ENCODE results near the gene CBARP. TPM values are rescaled to one million over a fixed set of nuclear protein-coding genes. Genes with fewer than 3 reads are reported as not detected.

Gene CBARP
- total and polyA plus RNA-seq, 2 of the 13 experiments (the other 11 are each of a cell fraction or from before 2014, with no cell fraction given), result 1.2 to 1.4 TPM

DNA sequence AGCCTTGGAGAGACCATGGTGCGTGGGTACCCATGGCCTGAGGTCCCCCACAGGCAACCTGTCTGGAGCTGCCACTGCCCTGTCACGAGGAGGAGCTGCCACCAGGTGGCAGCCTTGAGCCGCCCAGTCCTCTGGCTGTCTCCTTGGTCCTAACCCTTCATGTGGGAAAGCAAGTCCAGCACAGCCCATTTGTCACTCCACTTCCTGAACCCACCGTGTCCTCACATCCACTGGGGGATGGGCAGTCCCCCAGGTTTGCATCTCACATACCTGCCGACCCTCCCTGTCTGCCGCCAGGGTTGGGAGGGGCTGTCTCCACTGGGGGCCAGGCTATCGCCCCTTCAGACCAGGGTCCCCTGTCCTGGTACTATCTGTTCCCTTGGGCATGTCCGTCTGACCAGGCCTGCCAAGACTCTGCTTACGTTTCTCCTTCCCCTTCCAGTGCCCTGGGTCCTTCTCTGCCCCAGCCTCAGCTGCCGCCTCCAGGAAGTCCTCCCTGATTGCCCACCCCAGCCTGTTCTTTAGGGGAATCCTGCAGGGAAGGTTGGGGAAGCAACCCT lies 42.1 kb upstream of the CBARP start (continued):
- peak; percentile 70; the same call in 1 of the 2 replicates for TF ChIP-seq ZBTB33 (CRISPR knock-in tag; IDR thresholded peaks at IDR 0.05)
- TF ChIP-seq MIXL1 (CRISPR knock-in tag; IDR thresholded peaks at IDR 0.05), result peak; percentile 55; the same call in 1 of the 2 replicates
- peak; percentile 40; the same call in 1 of the 2 replicates for TF ChIP-seq GATAD2A (CRISPR knock-in tag; IDR thresholded peaks at IDR 0.05)
- 0 out of 2 replicates have a peak, but pooled peaks have one; percentile 18 for TF ChIP-seq ELF1 (CRISPR knock-in tag; IDR thresholded peaks at IDR 0.05)
- TF ChIP-seq ETV6 (CRISPR knock-in tag; conservative IDR thresholded peaks at IDR 0.05), result peak; percentile 32; the same call in 1 of the 2 replicates
- TF ChIP-seq ZNF687 (CRISPR knock-in tag; IDR thresholded peaks at IDR 0.05), result peak; percentile 57
- TF ChIP-seq ELF3 (CRISPR knock-in tag; IDR thresholded peaks at IDR 0.05), result 0 out of 2 replicates have a peak, but pooled peaks have one; percentile 28
- TF ChIP-seq ZSCAN22 (CRISPR knock-in tag; IDR thresholded peaks at IDR 0.05), result no peak
- 0 out of 2 replicates have a peak, but pooled peaks have one; percentile 56 for TF ChIP-seq ZBTB20 (CRISPR knock-in tag; IDR thresholded peaks at IDR 0.05; ENCODE audit: borderline replicate concordance, low read depth)
- TF ChIP-seq KDM2A (CRISPR knock-in tag; IDR thresholded peaks at IDR 0.05; ENCODE audit: borderline replicate concordance, low read depth), result peak; percentile 79; the same call in 1 of the 2 replicates
- TF ChIP-seq SMAD1 (CRISPR knock-in tag; IDR thresholded peaks at IDR 0.05; ENCODE audit: borderline replicate concordance, low read depth), result 0 out of 2 replicates have a peak, but pooled peaks have one; percentile 43
- TF ChIP-seq, protein P1, sequence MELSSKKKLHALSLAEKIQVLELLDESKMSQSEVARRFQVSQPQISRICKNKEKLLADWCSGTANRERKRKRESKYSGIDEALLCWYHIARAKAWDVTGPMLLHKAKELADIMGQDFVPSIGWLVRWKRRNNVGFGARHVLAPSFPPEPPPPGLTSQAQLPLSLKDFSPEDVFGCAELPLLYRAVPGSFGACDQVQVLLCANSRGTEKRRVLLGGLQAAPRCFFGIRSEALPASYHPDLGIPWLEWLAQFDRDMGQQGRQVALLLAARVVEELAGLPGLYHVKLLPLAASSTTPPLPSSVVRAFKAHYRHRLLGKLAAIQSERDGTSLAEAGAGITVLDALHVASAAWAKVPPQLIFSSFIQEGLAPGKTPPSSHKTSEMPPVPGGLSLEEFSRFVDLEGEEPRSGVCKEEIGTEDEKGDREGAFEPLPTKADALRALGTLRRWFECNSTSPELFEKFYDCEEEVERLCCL (CRISPR knock-in tag; IDR thresholded peaks at IDR 0.05; ENCODE audit: borderline replicate concordance), result no peak
- peak; percentile 28; the same call in 1 of the 2 replicates for TF ChIP-seq FOSL2 (CRISPR knock-in tag; IDR thresholded peaks at IDR 0.05)
- peak; percentile 30; the same call in 1 of the 2 replicates for TF ChIP-seq ZKSCAN8 (CRISPR knock-in tag; IDR thresholded peaks at IDR 0.05; ENCODE audit: borderline replicate concordance)
- no peak for TF ChIP-seq ZNF30 (CRISPR knock-in tag; IDR thresholded peaks at IDR 0.05)
- no peak for TF ChIP-seq KLF12 (CRISPR knock-in tag; IDR thresholded peaks at IDR 0.05; ENCODE audit: borderline replicate concordance)
- TF ChIP-seq ZFP62 (CRISPR knock-in tag; IDR thresholded peaks at IDR 0.05), result no peak
- TF ChIP-seq ZNF550 (CRISPR knock-in tag; IDR thresholded peaks at IDR 0.05; ENCODE audit: borderline replicate concordance), result no peak
- TF ChIP-seq ZC3H13 (CRISPR knock-in tag; IDR thresholded peaks at IDR 0.05), result peak; percentile 35; the same call in 1 of the 2 replicates
- peak; percentile 42; the same call in 1 of the 2 replicates for TF ChIP-seq RXRB (CRISPR knock-in tag; IDR thresholded peaks at IDR 0.05; ENCODE audit: borderline replicate concordance)
- TF ChIP-seq RXRA (CRISPR knock-in tag; IDR thresholded peaks at IDR 0.05), result peak; percentile 49; the same call in 1 of the 2 replicates
- TF ChIP-seq CBX5 (CRISPR knock-in tag; IDR thresholded peaks at IDR 0.05; ENCODE audit: borderline replicate concordance), result 0 out of 2 replicates have a peak, but pooled peaks have one; percentile 32
